Measurements from ENCODE around the gene SOD3. TPM values are rescaled to one million over a fixed set of nuclear protein-coding genes. Genes with fewer than 3 reads are reported as not detected.

The SOD3 gene
- total RNA-seq, 2 experiments from 2014 or later = not detected

GRCh38 chr4:24810871-24811631 is 15.7 kb downstream of the SOD3 start:
- ChIA-PET POLR2A (no interaction called here), CTCF (interaction anchor here (0.8 kb wide), 1 partner anchor 15 kb away, joined by 3 read pairs; no protein-coding TSS in a partner anchor)
- Mint-ChIP-seq H3K4me1 (no peaks in the 10 kb centered on the region), H3K9me3 (no peaks in the 10 kb centered on the region), H3K4me3 (no peak overlapping the region), H3K36me3 (ENCODE audit: low read depth) (no peaks in the 10 kb centered on the region), H3K27me3 (peaks cover 2% of the 10 kb centered on the region), H3K27ac (no peak overlapping the region)
- no peak for DNase-seq

GRCh38 chr4:24813732-24814131 is 18.4 kb downstream of the SOD3 start:
- Mint-ChIP-seq H3K27me3 (peaks cover 2% of the 10 kb centered on the region), H3K36me3 (ENCODE audit: low read depth) (no peaks in the 10 kb centered on the region), H3K9me3 (no peaks in the 10 kb centered on the region), H3K4me1 (no peaks in the 10 kb centered on the region), H3K4me3 (no peak overlapping the region), H3K27ac (no peak overlapping the region)
- DNase-seq = no peak
- ChIA-PET CTCF (no interaction called here), POLR2A (no interaction called here)

GRCh38 chr4:24816797-24817196 is 21.4 kb downstream of the SOD3 start:
- H3K36me3 Mint-ChIP-seq (ENCODE audit: low read depth) = no peaks in the 10 kb centered on the region
- no peak overlapping the region for H3K4me3 Mint-ChIP-seq
- no peaks in the 10 kb centered on the region for H3K9me3 Mint-ChIP-seq
- DNase-seq = no peak
- POLR2A ChIA-PET = no interaction called here
- CTCF ChIA-PET = no interaction called here
- H3K27ac Mint-ChIP-seq = no peak overlapping the region
- no peaks in the 10 kb centered on the region for H3K4me1 Mint-ChIP-seq
- peaks cover 7% of the 10 kb centered on the region for H3K27me3 Mint-ChIP-seq

- DNase-seq = no peak
- POLR2A ChIA-PET = no interaction called here
- H3K27ac Mint-ChIP-seq = no peak overlapping the region
- no peaks in the 10 kb centered on the region for H3K36me3 Mint-ChIP-seq (ENCODE audit: low read depth)
- H3K27me3 Mint-ChIP-seq = peaks cover 6% of the 10 kb centered on the region
- no peak overlapping the region for H3K4me3 Mint-ChIP-seq
- CTCF ChIA-PET = no interaction called here
- no peaks in the 10 kb centered on the region for H3K4me1 Mint-ChIP-seq
- H3K9me3 Mint-ChIP-seq = no peaks in the 10 kb centered on the region
Measured at GRCh38 chr4:24820541-24820940, 25.2 kb downstream of the SOD3 start.

GRCh38 chr4:24824720-24825119 is 29.3 kb downstream of the SOD3 start:
- POLR2A ChIA-PET = no interaction called here
- no peaks in the 10 kb centered on the region for H3K4me1 Mint-ChIP-seq
- H3K9me3 Mint-ChIP-seq = no peaks in the 10 kb centered on the region

GRCh38 chr4:24831637-24832036 is 36.3 kb downstream of the SOD3 start:
- H3K4me3 Mint-ChIP-seq = no peak overlapping the region
- no peaks in the 10 kb centered on the region for H3K36me3 Mint-ChIP-seq (ENCODE audit: low read depth)
- no peak overlapping the region for H3K27ac Mint-ChIP-seq
- no peaks in the 10 kb centered on the region for H3K9me3 Mint-ChIP-seq
- DNase-seq = no peak
- POLR2A ChIA-PET = no interaction called here
- CTCF ChIA-PET = no interaction called here
- H3K4me1 Mint-ChIP-seq = no peaks in the 10 kb centered on the region
- no peaks in the 10 kb centered on the region for H3K27me3 Mint-ChIP-seq

More at GRCh38 chr4:24824720-24825119, 29.3 kb downstream of the SOD3 start:
- Mint-ChIP-seq H3K27ac (no peak overlapping the region), H3K4me3 (no peak overlapping the region), H3K36me3 (ENCODE audit: low read depth) (no peaks in the 10 kb centered on the region), H3K27me3 (peaks cover 6% of the 10 kb centered on the region)
- CTCF ChIA-PET = no interaction called here
- no peak for DNase-seq

GRCh38 chr4:24835696-24836095 is 40.3 kb downstream of the SOD3 start:
- ChIA-PET CTCF (no interaction called here), POLR2A (no interaction called here)
- Mint-ChIP-seq H3K27ac (no peak overlapping the region), H3K4me3 (no peak overlapping the region), H3K4me1 (no peaks in the 10 kb centered on the region), H3K27me3 (no peaks in the 10 kb centered on the region), H3K36me3 (ENCODE audit: low read depth) (no peaks in the 10 kb centered on the region), H3K9me3 (no peaks in the 10 kb centered on the region)
- DNase-seq = no peak

GRCh38 chr4:24836661-24837242 is 41.4 kb downstream of the SOD3 start:
- no peak for DNase-seq
- Mint-ChIP-seq H3K9me3 (no peaks in the 10 kb centered on the region), H3K4me3 (no peak overlapping the region), H3K27me3 (no peaks in the 10 kb centered on the region), H3K4me1 (no peaks in the 10 kb centered on the region), H3K27ac (no peak overlapping the region), H3K36me3 (ENCODE audit: low read depth) (no peaks in the 10 kb centered on the region)
- CTCF ChIA-PET = no interaction called here
- POLR2A ChIA-PET = no interaction called here

GRCh38 chr4:24837336-24837735 is 42.0 kb downstream of the SOD3 start:
- ChIA-PET POLR2A (no interaction called here), CTCF (interaction anchor here (0.5 kb wide), 1 partner anchor 359 kb away, joined by 5 read pairs; no protein-coding TSS in a partner anchor)
- Mint-ChIP-seq H3K4me1 (no peaks in the 10 kb centered on the region), H3K27me3 (no peaks in the 10 kb centered on the region), H3K9me3 (no peaks in the 10 kb centered on the region), H3K27ac (no peak overlapping the region), H3K36me3 (ENCODE audit: low read depth) (no peaks in the 10 kb centered on the region), H3K4me3 (no peak overlapping the region)
- DNase-seq = no peak

GRCh38 chr4:24837781-24838180 is 42.4 kb downstream of the SOD3 start:
- POLR2A ChIA-PET = no interaction called here
- H3K27ac Mint-ChIP-seq = no peak overlapping the region
- no peaks in the 10 kb centered on the region for H3K4me1 Mint-ChIP-seq
- H3K36me3 Mint-ChIP-seq (ENCODE audit: low read depth) = no peaks in the 10 kb centered on the region
- CTCF ChIA-PET = interaction anchor here (0.5 kb wide), 1 partner anchor 358 kb away, joined by 5 read pairs; no protein-coding TSS in a partner anchor
- H3K9me3 Mint-ChIP-seq = no peaks in the 10 kb centered on the region
- no peak overlapping the region for H3K4me3 Mint-ChIP-seq
- DNase-seq = no peak
- no peaks in the 10 kb centered on the region for H3K27me3 Mint-ChIP-seq

- Mint-ChIP-seq H3K9me3 (no peaks in the 10 kb centered on the region), H3K36me3 (ENCODE audit: low read depth) (no peaks in the 10 kb centered on the region), H3K27me3 (no peaks in the 10 kb centered on the region), H3K27ac (no peak overlapping the region), H3K4me3 (no peak overlapping the region), H3K4me1 (no peaks in the 10 kb centered on the region)
- CTCF ChIA-PET = no interaction called here
- POLR2A ChIA-PET = no interaction called here
- DNase-seq = no peak
Measured at GRCh38 chr4:24840362-24840761, 45.0 kb downstream of the SOD3 start.

GRCh38 chr4:24840826-24841543 is 45.6 kb downstream of the SOD3 start:
- H3K27ac Mint-ChIP-seq = no peak overlapping the region
- no peaks in the 10 kb centered on the region for H3K27me3 Mint-ChIP-seq
- DNase-seq = no peak
- no peak overlapping the region for H3K4me3 Mint-ChIP-seq
- no peaks in the 10 kb centered on the region for H3K36me3 Mint-ChIP-seq (ENCODE audit: low read depth)
- ChIA-PET CTCF (no interaction called here), POLR2A (no interaction called here)
- H3K9me3 Mint-ChIP-seq = no peaks in the 10 kb centered on the region
- no peaks in the 10 kb centered on the region for H3K4me1 Mint-ChIP-seq

GRCh38 chr4:24842356-24842755 is 47.0 kb downstream of the SOD3 start:
- no peak overlapping the region for H3K27ac Mint-ChIP-seq
- ChIA-PET CTCF (no interaction called here), POLR2A (no interaction called here)
- no peaks in the 10 kb centered on the region for H3K27me3 Mint-ChIP-seq
- DNase-seq = no peak
- no peak overlapping the region for H3K4me3 Mint-ChIP-seq
- no peaks in the 10 kb centered on the region for H3K36me3 Mint-ChIP-seq (ENCODE audit: low read depth)
- no peaks in the 10 kb centered on the region for H3K9me3 Mint-ChIP-seq
- H3K4me1 Mint-ChIP-seq = no peaks in the 10 kb centered on the region
